GM12865 (cell line): Measurements from ENCODE around the gene SEC61A2.

ENCODE experiments used
- DNase-seq: peaks from one replicate; pipeline ENCODE4 v3.0.0; 2010; ENCODE audit warnings: low read depth
- H3K4me3 ChIP-seq: 2 replicates; pipeline ENCODE4 v1.5.1; 2011; ENCODE audit warnings: mild to moderate bottlenecking, low read depth, low read length, control low read depth
- TF ChIP-seq, protein P1 (sequence below): IDR thresholded peaks from 2 replicates; pipeline ENCODE4 v1.5.1; 2011; ENCODE audit warnings: low read length, control low read depth, low read depth, inconsistent platforms; ENCODE audit not compliant: insufficient read depth; ENCODE audit errors: missing control alignments

Gene SEC61A2

DNA sequence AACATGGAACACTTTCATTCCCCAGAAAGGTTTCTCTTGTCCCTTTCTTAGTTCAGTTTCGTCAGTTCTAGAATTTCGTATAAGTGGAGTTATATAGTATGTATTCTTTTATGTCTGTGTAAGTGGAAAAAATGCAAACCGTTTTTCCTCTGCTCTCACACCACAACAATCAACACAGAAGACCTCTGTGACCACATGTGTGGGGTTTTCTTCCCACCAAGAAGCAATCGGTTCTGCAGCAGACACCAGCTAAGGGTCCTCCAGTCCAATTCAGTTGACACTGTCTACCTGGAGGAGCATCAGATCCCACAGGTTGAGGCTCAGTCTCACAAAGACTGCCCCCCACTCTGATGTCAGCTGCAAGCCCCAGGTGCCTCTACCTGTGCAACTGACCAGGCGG is 72.7 kb downstream of the SEC61A2 start:
- TF ChIP-seq, protein P1, sequence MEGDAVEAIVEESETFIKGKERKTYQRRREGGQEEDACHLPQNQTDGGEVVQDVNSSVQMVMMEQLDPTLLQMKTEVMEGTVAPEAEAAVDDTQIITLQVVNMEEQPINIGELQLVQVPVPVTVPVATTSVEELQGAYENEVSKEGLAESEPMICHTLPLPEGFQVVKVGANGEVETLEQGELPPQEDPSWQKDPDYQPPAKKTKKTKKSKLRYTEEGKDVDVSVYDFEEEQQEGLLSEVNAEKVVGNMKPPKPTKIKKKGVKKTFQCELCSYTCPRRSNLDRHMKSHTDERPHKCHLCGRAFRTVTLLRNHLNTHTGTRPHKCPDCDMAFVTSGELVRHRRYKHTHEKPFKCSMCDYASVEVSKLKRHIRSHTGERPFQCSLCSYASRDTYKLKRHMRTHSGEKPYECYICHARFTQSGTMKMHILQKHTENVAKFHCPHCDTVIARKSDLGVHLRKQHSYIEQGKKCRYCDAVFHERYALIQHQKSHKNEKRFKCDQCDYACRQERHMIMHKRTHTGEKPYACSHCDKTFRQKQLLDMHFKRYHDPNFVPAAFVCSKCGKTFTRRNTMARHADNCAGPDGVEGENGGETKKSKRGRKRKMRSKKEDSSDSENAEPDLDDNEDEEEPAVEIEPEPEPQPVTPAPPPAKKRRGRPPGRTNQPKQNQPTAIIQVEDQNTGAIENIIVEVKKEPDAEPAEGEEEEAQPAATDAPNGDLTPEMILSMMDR: no peak
- no peak for DNase-seq
- H3K4me3 ChIP-seq: no peak overlapping the region

- H3K4me3 ChIP-seq: no peak overlapping the region
- no peak for DNase-seq
- TF ChIP-seq, protein P1: no peak
Observed at GRCh38 chr10:12205082-12205481, 75.6 kb downstream of the SEC61A2 start.

GRCh38 chr10:12207114-12207513 is 77.6 kb downstream of the SEC61A2 start:
- DNase-seq: no peak
- no peak overlapping the region for H3K4me3 ChIP-seq
- TF ChIP-seq, protein P1: no peak

DNA sequence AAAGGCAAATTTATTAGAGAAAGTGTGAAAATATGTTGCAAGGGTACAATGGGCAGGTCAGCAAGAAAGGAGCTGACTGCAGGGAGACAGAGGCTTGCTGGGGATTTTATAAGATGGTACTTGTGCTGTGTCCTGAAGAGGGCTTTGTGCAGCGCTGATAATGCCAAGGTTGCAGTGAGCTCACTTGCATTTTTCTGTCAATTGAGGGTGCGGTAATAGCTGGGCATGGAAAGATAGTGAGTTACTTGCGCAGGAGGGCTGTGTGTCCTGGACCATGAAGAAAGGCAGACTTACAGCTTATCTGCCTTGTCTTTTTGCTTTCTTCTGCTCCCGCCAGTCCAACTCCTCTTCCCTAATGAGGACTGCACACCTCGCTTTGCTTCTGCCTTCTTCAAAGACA is 79.0 kb downstream of the SEC61A2 start:
- H3K4me3 ChIP-seq: no peak overlapping the region
- TF ChIP-seq, protein P1: no peak
- no peak for DNase-seq

GRCh38 chr10:12212454-12212853 is 83.0 kb downstream of the SEC61A2 start:
- no peak for DNase-seq
- TF ChIP-seq, protein P1: no peak

GRCh38 chr10:12213621-12214020 is 84.1 kb downstream of the SEC61A2 start:
- DNase-seq: no peak
- TF ChIP-seq, protein P1: no peak
- H3K4me3 ChIP-seq: no peak overlapping the region

More at GRCh38 chr10:12212454-12212853, 83.0 kb downstream of the SEC61A2 start:
- no peak overlapping the region for H3K4me3 ChIP-seq

DNA sequence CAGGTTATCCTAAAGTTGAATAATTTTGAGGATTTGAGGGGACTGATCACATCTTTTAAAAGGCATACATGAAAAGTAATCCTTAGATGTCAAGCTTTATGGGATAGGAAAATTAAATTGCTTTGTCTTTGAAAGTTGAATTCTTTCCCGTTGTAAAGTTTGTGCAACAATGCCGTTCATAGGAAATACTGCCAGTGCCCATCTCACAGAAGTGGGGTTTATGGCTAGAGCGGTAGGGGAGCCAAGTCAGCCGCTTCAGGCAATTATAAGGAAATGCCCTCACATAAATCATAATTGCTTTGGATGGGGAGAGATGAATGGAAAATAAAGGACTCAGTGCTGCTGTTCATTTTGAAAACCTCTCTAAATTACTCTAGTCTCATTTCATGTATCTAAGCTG is 84.6 kb downstream of the SEC61A2 start:
- no peak for DNase-seq
- TF ChIP-seq, protein P1: no peak
- no peak overlapping the region for H3K4me3 ChIP-seq
